Mesodermal cell (in vitro differentiated cells): ENCODE results near the gene THSD7B.
A peak's percentile ranks its signal among the peaks of the same experiment; 100 is the strongest.

Experiments used
- H3K27ac ChIP-seq: 2 replicates; pipeline ENCODE4 v1.7.0; 2013; ENCODE audit warnings: mild to moderate bottlenecking, low read depth, low read length, moderate library complexity; ENCODE audit not compliant: severe bottlenecking
- H3K36me3 ChIP-seq: 2 replicates; pipeline ENCODE4 v1.7.1; 2013; ENCODE audit warnings: mild to moderate bottlenecking, low read length, moderate library complexity; ENCODE audit not compliant: control insufficient read depth, insufficient read depth
- H3K4me1 ChIP-seq: one replicate; pipeline ENCODE4 v1.7.1; 2013; ENCODE audit warnings: mild to moderate bottlenecking, low read length; ENCODE audit not compliant: insufficient read depth, control insufficient read depth, poor library complexity, severe bottlenecking
- H3K4me3 ChIP-seq: 2 replicates; pipeline ENCODE4 v1.7.0; 2013; ENCODE audit warnings: low read length, control low read depth, mild to moderate bottlenecking; ENCODE audit not compliant: insufficient read depth, poor library complexity, severe bottlenecking; ENCODE audit errors: extremely low read depth
- H3K9me3 ChIP-seq: 2 replicates; pipeline ENCODE4 v1.7.1; 2013; ENCODE audit warnings: mild to moderate bottlenecking, low read length, moderate library complexity; ENCODE audit not compliant: control insufficient read depth
- WGBS, 2 experiments: methylation state at CpG; one replicate each; pipeline ENCODE4 v1.1.5; 2013; ENCODE audit warnings: missing lambda C conversion rate in 2 of 2; ENCODE audit not compliant: insufficient coverage in 2 of 2; 5-methylcytosine and 5-hydroxymethylcytosine counted together

THSD7B gene

DNA sequence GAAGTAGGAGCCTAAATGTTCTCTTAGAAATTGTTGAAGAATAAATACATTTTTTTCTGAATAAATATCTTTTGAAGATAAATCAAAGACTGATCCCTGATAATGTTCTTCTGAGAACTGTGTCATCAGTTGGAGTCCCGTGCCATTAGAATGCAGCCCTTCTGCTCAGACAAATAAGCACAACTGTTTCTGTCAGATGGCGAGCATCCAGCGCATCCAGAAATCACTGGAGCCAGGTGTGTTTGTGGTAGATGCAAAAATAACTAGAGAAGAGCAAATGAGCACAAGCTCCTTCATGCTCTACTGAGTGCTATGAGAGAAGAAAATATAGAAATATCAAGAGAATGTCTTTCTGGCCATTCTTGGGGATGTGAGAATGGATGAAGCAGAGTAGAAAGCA lies 573.7 kb downstream of the THSD7B start:
- no peak overlapping the region for H3K4me3 ChIP-seq
- H3K36me3 ChIP-seq = no peaks in the 10 kb centered on the region
- H3K4me1 ChIP-seq = no peaks in the 10 kb centered on the region
- WGBS, 2 experiments = 92% methylated on average over 3 of the region's 3 CpGs; no CpG with 5 or more reads in 1 of the 2 experiments
- no peaks in the 10 kb centered on the region for H3K9me3 ChIP-seq
- no peak overlapping the region for H3K27ac ChIP-seq

DNA sequence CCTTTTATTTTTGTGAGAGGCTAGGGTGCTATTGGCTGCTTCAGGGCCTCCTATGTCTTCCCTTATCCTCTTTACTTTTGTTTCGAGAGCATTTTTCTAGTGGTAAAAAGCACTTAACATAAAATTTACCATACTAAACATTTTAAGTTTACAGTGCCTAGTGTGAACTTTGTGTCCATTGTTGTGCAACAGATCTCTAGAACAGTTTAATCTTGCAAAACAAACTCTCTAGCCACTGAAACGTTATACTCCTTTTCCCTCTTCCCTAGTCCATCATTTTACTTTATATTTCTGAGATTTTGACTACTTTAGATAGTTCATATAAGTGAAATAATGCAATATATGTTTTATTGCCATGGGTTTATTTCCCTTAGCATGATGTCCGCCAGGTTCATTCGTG lies 580.6 kb downstream of the THSD7B start:
- Histone ChIP-seq H3K4me3 (no peak overlapping the region), H3K27ac (no peak overlapping the region), H3K36me3 (no peaks in the 10 kb centered on the region), H3K4me1 (no peaks in the 10 kb centered on the region), H3K9me3 (no peaks in the 10 kb centered on the region)
- no CpG with 5 or more reads among the region's 4 CpGs for WGBS, 2 experiments

DNA sequence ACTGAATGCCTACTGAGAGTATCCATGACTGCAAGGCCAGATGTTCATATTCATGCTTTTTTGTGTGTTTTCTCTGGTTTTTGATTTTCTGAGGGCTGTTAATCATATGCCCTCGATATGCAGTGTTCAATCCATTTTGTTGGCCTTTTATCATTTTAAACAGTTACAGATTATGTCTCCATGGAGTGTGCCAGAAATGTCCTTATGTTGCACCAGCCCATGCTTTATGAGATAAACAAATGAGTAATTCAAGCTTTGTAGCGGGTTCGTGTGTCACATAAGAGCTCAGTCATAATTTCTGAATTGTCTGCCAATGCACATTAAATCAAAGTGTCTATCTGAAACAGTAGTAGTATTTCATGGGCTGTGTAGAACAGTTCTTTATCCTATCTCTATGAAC lies 583.0 kb downstream of the THSD7B start:
- no peaks in the 10 kb centered on the region for H3K4me1 ChIP-seq
- H3K27ac ChIP-seq = no peak overlapping the region
- 100% methylated on average over 2 of the region's 3 CpGs; no CpG with 5 or more reads in 1 of the 2 experiments for WGBS, 2 experiments
- H3K36me3 ChIP-seq = no peaks in the 10 kb centered on the region
- no peak overlapping the region for H3K4me3 ChIP-seq
- H3K9me3 ChIP-seq = no peaks in the 10 kb centered on the region

DNA sequence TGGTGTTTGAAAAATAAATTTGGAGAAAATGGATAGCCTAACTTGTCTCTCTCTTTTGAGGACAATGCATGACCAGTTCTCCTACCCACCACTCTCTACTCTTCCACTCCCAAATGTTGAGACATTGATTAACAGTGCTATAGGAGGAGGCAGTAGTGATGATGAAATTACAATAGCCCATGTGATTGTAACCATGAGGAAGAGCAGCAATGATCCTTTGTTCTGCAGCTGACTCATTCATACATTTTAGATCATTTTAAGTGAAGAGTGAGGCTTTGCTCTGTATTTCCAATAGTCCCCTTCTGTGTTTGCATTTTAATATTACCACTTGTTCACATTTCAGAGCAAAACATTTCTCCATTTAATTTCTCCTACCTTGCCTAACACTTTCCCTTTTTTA lies 592.3 kb downstream of the THSD7B start:
- no peaks in the 10 kb centered on the region for H3K9me3 ChIP-seq
- no peaks in the 10 kb centered on the region for H3K4me1 ChIP-seq
- no peak overlapping the region for H3K27ac ChIP-seq
- H3K4me3 ChIP-seq = no peak overlapping the region
- no peaks in the 10 kb centered on the region for H3K36me3 ChIP-seq

DNA sequence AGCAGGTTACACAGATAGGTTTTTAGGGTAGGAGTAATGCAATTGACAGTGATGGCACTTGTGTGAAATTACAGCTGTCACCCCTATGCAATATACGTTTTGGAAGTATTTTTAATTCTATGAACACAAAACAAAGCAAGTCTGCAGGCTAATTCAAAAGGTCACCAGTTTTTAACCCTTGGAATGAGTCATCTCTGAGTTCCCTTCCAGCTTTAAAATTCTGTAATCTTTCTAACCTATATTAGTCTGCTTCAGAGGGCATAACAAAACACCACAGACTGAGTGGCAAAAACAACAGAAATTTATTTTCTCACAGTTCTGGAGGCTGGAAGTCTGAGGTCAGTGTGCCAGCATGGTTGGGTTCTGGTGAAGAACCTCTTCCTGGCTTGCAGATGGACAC lies 602.0 kb downstream of the THSD7B start:
- H3K4me1 ChIP-seq = no peaks in the 10 kb centered on the region
- no peaks in the 10 kb centered on the region for H3K9me3 ChIP-seq
- H3K36me3 ChIP-seq = no peaks in the 10 kb centered on the region
- WGBS, 2 experiments = 67% methylated on average over 1 of the region's 1 CpG; no CpG with 5 or more reads in 1 of the 2 experiments
- H3K27ac ChIP-seq = peak overlapping the region; percentile 4
- no peak overlapping the region for H3K4me3 ChIP-seq

DNA sequence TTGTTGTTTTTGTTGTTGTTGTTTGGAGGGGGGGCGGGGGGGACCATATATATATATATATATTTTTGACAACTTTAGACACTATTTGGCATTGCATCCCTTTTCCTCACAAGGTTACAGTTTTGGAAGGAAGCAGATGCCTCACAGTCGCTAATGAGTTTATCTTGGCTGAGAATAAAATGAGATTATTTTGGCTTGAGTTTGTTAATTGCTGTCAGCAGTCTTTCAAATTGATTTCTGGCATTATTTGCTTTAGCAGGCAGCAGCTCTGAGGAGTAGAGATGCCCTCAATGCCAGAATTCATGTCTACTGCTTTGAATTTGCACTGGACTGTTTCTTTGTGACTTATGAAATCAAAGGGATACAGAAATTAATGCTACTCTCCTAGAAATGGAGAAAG lies 603.8 kb downstream of the THSD7B start:
- Histone ChIP-seq H3K4me3 (no peak overlapping the region), H3K27ac (no peak overlapping the region), H3K4me1 (no peaks in the 10 kb centered on the region), H3K9me3 (no peaks in the 10 kb centered on the region), H3K36me3 (no peaks in the 10 kb centered on the region)
- WGBS, 2 experiments = 60% methylated on average over 1 of the region's 2 CpGs; no CpG with 5 or more reads in 1 of the 2 experiments

DNA sequence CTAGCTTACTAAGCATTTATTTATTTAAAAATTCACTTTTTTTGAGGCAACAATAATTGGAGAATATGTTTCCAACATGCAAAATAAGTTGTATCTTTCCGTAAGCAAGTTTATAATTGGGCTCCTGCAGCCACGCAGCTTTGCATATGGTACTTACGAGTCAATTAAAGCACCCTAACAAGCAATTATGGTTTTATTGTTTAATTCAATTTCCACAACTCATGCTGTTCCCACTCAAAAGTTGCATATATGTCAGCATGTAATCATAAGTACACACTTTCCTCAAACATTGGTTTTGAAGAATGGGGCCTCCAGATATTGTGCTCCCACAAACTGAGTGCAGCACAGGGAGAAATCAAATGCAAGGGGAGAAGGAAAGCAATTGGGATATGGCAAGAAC lies 613.8 kb downstream of the THSD7B start:
- Histone ChIP-seq H3K4me1 (no peaks in the 10 kb centered on the region), H3K4me3 (no peak overlapping the region)
- WGBS, 2 experiments = 78% methylated on average over 3 of the region's 3 CpGs; no CpG with 5 or more reads in 1 of the 2 experiments

DNA sequence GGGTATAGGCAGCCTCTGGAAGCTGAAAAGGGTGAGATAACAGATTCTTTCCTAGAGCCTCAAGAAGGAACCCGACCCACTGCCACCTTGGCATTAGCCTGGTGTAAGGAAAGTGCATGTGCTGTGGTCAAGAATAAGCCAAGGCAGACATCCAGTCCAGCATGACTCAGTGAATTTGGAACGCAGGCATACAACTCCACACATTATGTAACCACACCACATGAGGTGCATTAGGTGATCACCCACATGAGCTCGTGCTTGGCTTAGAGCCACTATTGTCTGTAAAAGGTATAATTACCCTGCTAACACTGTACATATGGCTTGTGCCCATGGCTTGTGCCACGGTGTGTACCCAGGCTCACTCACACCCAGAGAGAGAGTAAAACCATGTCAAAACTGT lies 615.3 kb downstream of the THSD7B start:
- WGBS, 2 experiments = 72 to 90% methylated on average over 1 to 4 of the region's 4 CpGs

More for the DNA sequence above, 613.8 kb downstream of the THSD7B start:
- H3K9me3 ChIP-seq = peaks cover 18% of the 10 kb centered on the region
- H3K27ac ChIP-seq = no peak overlapping the region
- H3K36me3 ChIP-seq = no peaks in the 10 kb centered on the region

DNA sequence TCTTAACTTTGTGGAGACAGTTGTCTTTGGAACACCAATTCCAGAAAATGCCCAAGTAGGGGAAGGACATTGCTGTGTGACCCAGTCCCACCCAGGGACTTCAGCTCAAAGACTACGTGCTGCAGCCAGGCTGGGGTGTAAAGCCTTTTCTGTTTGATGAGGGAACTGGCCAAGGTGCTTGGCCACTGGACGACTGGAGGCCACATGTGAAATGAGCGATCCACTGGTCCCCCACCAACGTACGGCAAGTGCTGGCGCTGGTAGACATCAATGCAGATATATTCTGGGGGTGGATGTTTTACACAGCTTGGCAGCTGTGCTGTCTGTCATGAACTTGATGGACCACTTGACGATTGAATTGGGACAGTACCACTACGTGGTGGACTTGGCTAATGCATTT lies 616.4 kb downstream of the THSD7B start:
- no peaks in the 10 kb centered on the region for H3K36me3 ChIP-seq
- WGBS, 2 experiments = 88 to 95% methylated on average over 6 to 8 of the region's 8 CpGs
- H3K9me3 ChIP-seq = peaks cover 18% of the 10 kb centered on the region
- H3K4me1 ChIP-seq = no peaks in the 10 kb centered on the region
- H3K4me3 ChIP-seq = no peak overlapping the region
- H3K27ac ChIP-seq = no peak overlapping the region

More for the DNA sequence above, 615.3 kb downstream of the THSD7B start:
- Histone ChIP-seq H3K27ac (no peak overlapping the region), H3K36me3 (no peaks in the 10 kb centered on the region), H3K9me3 (peaks cover 18% of the 10 kb centered on the region), H3K4me3 (no peak overlapping the region), H3K4me1 (no peaks in the 10 kb centered on the region)

DNA sequence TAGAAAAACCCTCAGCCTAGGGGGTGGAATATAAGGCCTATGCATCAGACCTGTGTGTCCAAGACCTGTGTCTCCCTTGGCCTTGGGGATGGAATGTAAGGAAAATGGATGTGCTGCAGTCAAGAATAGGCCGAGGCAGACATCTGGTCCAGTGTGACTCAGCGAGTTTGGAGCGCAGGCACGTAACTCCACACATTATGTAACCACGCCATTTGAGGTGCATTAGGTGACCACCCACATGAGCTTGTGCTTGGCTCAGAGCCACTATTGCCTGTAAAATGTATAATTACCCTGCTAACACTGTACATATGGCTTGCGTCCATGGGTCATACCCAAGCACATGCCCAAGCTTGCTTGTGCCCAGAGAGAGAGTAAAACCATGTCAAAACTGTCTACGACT lies 618.0 kb downstream of the THSD7B start:
- H3K9me3 ChIP-seq = peaks cover 18% of the 10 kb centered on the region
- H3K36me3 ChIP-seq = no peaks in the 10 kb centered on the region
- no peak overlapping the region for H3K4me3 ChIP-seq
- 82 to 87% methylated on average over 7 of the region's 7 CpGs for WGBS, 2 experiments
- no peak overlapping the region for H3K27ac ChIP-seq
- H3K4me1 ChIP-seq = no peaks in the 10 kb centered on the region

DNA sequence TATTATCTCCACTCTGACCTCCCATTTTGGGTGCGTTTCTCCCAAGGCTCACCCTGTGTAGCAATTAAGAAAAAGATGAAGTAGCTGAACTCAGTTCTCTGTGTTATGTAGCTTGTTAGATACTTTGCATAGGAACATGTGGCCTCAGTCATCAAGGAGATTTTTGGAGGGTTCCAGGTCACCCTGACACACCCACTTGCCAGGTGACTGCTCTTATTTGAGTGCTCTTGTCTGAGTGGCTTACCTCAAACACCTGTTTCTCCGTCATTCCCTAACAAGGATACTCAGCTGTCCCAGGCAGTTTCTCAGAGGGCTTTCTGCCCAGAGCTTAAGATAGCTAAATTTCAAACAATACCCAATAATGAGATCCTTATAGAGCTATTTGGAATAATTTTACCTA lies 621.7 kb downstream of the THSD7B start:
- H3K9me3 ChIP-seq = peaks cover 18% of the 10 kb centered on the region
- no peaks in the 10 kb centered on the region for H3K4me1 ChIP-seq
- WGBS, 2 experiments = no CpG with 5 or more reads among the region's 2 CpGs
- no peaks in the 10 kb centered on the region for H3K36me3 ChIP-seq
- H3K4me3 ChIP-seq = no peak overlapping the region
- no peak overlapping the region for H3K27ac ChIP-seq
